CD4-positive, CD25-positive, alpha-beta regulatory T cell (primary cell): ENCODE measurements around the gene IPO8. TPM values are rescaled to one million over a fixed set of nuclear protein-coding genes. Genes with fewer than 3 reads are reported as not detected.

Source experiments
- ATAC-seq, 2 donors: fragments of 150-1000 bp; cut with Tn5 transposase; one replicate each; pipeline ENCODE4 v1.10.0; 2021; ENCODE audit warnings: low read depth in 2 of 2, moderate number of reproducible peaks in 2 of 2, moderate library complexity in 1 of 2
- DNase-seq, 3 donors: peaks; one replicate each; pipeline versions ENCODE4 v3.0.0 to v3.0.0-alpha.2; 2012 to 2022; ENCODE audit warnings: mixed read lengths in 1 of 3
- H3K27ac ChIP-seq: one replicate; pipeline ENCODE4 v1.7.0; 2013; ENCODE audit warnings: mild to moderate bottlenecking, low read length; ENCODE audit not compliant: insufficient read depth, poor library complexity, severe bottlenecking
- H3K27me3 ChIP-seq: one replicate; pipeline ENCODE4 v1.7.0; 2013; ENCODE audit warnings: low read length; ENCODE audit not compliant: control insufficient read depth, insufficient read depth
- H3K36me3 ChIP-seq: one replicate; pipeline ENCODE4 v1.7.0; 2013; ENCODE audit warnings: mild to moderate bottlenecking, low read length, moderate library complexity; ENCODE audit not compliant: control insufficient read depth, insufficient read depth
- H3K4me1 ChIP-seq: 2 replicates; pipeline ENCODE4 v1.7.0; 2013; ENCODE audit warnings: mild to moderate bottlenecking, low read length; ENCODE audit not compliant: insufficient read depth, control insufficient read depth, poor library complexity, severe bottlenecking
- H3K4me3 ChIP-seq: one replicate; pipeline ENCODE4 v1.7.0; 2013; ENCODE audit warnings: low read depth, mild to moderate bottlenecking, low read length, moderate library complexity
- H3K9me3 ChIP-seq, 2 experiments: 1 replicate in 1 of 2; 2 replicates in 1 of 2; pipeline ENCODE4 v1.7.0; 2013; ENCODE audit warnings: low read length in 2 of 2, mild to moderate bottlenecking in 1 of 2, moderate library complexity in 1 of 2; ENCODE audit not compliant: control insufficient read depth in 2 of 2
- H3K27ac Mint-ChIP-seq, 3 donors: one replicate each; pipeline ENCODE4 v1.8.0; 2020 to 2022; ENCODE audit warnings: mild to moderate bottlenecking in 3 of 3, mixed read lengths in 3 of 3, moderate library complexity in 2 of 3
- H3K27me3 Mint-ChIP-seq: one replicate; pipeline ENCODE4 v1.8.0; 2022; ENCODE audit warnings: mild to moderate bottlenecking, mixed read lengths
- H3K36me3 Mint-ChIP-seq: one replicate; pipeline ENCODE4 v1.8.0; 2020; ENCODE audit warnings: mixed read lengths
- H3K4me1 Mint-ChIP-seq, 4 donors: one replicate each; pipeline ENCODE4 v1.8.0; 2020 to 2022; ENCODE audit warnings: mixed read lengths in 4 of 4, mild to moderate bottlenecking in 1 of 4
- H3K4me3 Mint-ChIP-seq, 4 donors: one replicate each; pipeline ENCODE4 v1.8.0; 2020 to 2022; ENCODE audit warnings: mild to moderate bottlenecking in 4 of 4, mixed read lengths in 4 of 4, moderate library complexity in 3 of 4
- H3K9me3 Mint-ChIP-seq, 7 donors: one replicate each; pipeline ENCODE4 v1.8.0; 2020 to 2022; ENCODE audit warnings: mixed read lengths in 7 of 7, mild to moderate bottlenecking in 3 of 7, moderate library complexity in 2 of 7
- polyA plus RNA-seq, 4 donors: library from polyadenylated mRNA; unstranded; fragments of 300-500 nt; fragmentation: Illumina TruSeq; gene quantifications; one replicate each; pipeline ENCODE4 v1.2.3, GENCODE V29; 2021
- total RNA-seq: library from RNA; stranded (reverse); gene quantifications from one replicate; pipeline ENCODE4 v1.2.3, GENCODE V29; 2022

IPO8 gene
- total and polyA plus RNA-seq, 5 donors from 2014 or later = 13.8 to 30.4 (median 18.9) TPM

DNA sequence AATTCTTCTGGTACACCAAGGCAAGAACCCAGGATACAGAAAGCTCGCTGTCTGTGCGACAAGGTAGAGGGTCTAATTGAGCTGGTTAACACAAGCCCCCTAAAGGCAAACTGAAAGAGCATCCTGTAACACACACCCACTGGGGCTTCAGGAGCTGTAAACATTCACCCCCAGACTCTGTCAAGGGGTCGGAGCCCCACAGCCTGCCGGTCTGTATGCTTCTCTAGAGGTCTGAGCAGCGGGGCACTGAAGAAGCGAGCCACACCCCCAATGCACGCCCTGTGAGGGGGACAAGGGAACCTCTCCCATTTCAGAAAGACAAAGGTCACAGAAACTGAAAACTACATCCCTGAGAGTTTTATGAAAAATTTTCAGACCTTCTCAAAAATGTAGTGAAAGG is 1.3 kb upstream of the IPO8 start:
- H3K4me1 ChIP-seq = peaks cover 32% of the 10 kb centered on the region
- no peak overlapping the region for H3K27ac ChIP-seq
- peaks cover 5% of the 10 kb centered on the region for H3K27me3 Mint-ChIP-seq
- ATAC-seq = no peak
- no peak overlapping the region for H3K4me3 ChIP-seq
- no peaks in the 10 kb centered on the region for H3K36me3 Mint-ChIP-seq
- H3K27ac Mint-ChIP-seq = peak overlapping the region in 1 of 3 donors; percentile 4
- H3K9me3 Mint-ChIP-seq = no peaks in the 10 kb centered on the region
- DNase-seq = no peak
- peaks cover 2% of the 10 kb centered on the region for H3K27me3 ChIP-seq
- H3K4me3 Mint-ChIP-seq = peak overlapping the region in 3 of 4 donors; percentile 19 to 86 (median 62)
- peaks cover 15 to 46% (median 31%) of the 10 kb centered on the region in 4 donors for H3K4me1 Mint-ChIP-seq
- no peaks in the 10 kb centered on the region for H3K9me3 ChIP-seq
- no peaks in the 10 kb centered on the region for H3K36me3 ChIP-seq

DNA sequence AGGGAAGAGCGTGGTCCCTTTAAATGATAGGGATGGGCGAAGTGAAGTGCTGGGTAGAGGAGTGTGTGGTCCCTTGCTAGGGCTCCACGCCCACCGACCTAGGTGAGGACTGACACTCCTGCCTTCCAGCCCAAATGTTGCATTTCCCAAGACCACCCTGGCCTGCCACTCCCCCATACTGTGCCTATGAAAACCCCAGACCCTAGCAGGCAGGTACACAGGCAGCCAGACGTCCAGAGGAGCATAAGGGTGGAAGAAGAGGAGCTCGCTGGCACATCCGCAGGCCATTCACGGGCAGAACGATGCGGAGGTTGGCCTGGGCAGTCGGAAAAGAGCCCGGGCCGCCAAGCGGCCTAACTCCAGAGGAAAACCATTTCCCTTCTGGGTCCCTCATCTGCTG is 817 bp upstream of the IPO8 start:
- Histone ChIP-seq H3K4me3 (peak overlapping the region; percentile 93), H3K36me3 (no peaks in the 10 kb centered on the region), H3K27ac (no peak overlapping the region), H3K27me3 (peaks cover 2% of the 10 kb centered on the region), H3K9me3 (no peaks in the 10 kb centered on the region), H3K4me1 (peaks cover 32% of the 10 kb centered on the region)
- peaks cover 15 to 51% (median 34%) of the 10 kb centered on the region in 4 donors for H3K4me1 Mint-ChIP-seq
- DNase-seq (no peak), ATAC-seq (no peak)
- peak overlapping the region; percentile 93 to 95 (median 94) for H3K27ac Mint-ChIP-seq
- H3K27me3 Mint-ChIP-seq = peaks cover 5% of the 10 kb centered on the region
- H3K4me3 Mint-ChIP-seq = peak overlapping the region; percentile 93 to 99 (median 98)
- H3K9me3 Mint-ChIP-seq = no peaks in the 10 kb centered on the region
- H3K36me3 Mint-ChIP-seq = no peaks in the 10 kb centered on the region

DNA sequence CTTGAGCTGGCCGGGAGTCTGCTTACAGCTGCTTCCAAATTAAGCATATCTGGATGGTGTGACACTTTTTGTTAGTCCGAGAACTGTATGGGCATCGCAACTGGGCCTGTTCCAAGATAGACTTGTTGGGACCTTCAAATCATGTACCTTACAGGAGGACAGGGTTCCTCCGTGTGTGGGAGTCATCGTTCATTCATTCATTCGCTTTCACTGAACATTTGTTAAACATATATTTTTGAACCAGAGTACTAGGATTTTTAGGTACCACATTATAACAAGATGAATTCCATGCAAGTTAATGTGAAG is 387 bp upstream of the IPO8 start:
- Mint-ChIP-seq H3K27me3 (peaks cover 5% of the 10 kb centered on the region), H3K36me3 (no peaks in the 10 kb centered on the region), H3K4me3 (peak overlapping the region; percentile 93 to 99 (median 98)), H3K27ac (peak overlapping the region; percentile 93 to 95 (median 94)), H3K9me3 (no peaks in the 10 kb centered on the region), H3K4me1 (peaks cover 15 to 55% (median 37%) of the 10 kb centered on the region in 4 donors)
- H3K9me3 ChIP-seq = no peaks in the 10 kb centered on the region
- ATAC-seq (no peak), DNase-seq (no peak)
- H3K4me1 ChIP-seq = peaks cover 32% of the 10 kb centered on the region
- H3K27me3 ChIP-seq = peaks cover 2% of the 10 kb centered on the region
- peak overlapping the region; percentile 93 for H3K4me3 ChIP-seq
- no peaks in the 10 kb centered on the region for H3K36me3 ChIP-seq
- peak overlapping the region; percentile 71 for H3K27ac ChIP-seq

DNA sequence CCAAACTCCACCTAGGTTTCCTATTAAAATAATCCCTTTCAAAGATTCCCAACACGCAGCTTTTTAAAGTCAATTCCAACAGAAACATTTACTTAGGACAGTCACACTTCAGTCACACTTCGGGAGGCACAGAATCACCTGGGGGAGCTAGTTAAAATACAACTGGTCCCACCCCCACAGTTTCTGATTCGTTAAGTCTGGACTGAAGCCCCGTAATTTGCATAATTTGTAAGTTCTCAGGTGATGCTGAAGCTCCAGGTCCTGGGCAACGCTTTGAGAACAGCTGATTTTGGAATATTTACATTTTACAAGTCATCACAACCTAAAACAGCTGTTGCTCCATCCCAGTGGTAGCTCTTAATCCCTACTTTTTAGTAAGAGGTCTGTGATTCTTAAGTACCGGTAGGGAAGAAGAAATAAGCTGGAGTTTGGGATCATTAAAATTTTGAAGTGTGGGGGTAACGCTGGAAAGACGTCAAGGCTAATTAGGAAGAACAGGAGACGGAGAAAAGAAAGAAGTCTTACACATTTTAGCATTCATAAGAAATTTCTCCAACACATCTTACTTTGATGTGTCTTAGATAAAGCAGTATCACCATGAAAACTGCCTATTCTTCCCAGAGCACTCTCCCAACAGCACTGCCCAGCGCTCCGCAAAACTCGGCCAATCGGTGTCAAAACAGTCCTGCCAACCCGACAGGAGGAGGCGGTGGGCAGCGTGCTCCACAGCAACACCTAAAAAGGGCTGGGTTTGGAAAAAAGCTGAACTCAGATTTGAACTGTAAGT is 1.1 kb downstream of the IPO8 start:
- Histone ChIP-seq H3K9me3 (no peaks in the 10 kb centered on the region), H3K27me3 (peaks cover 2% of the 10 kb centered on the region), H3K4me1 (peaks cover 32% of the 10 kb centered on the region), H3K4me3 (peak overlapping the region; percentile 93), H3K27ac (peak overlapping the region; percentile 71), H3K36me3 (peaks cover 7% of the 10 kb centered on the region)
- ATAC-seq = peak in 1 of 2 donors; percentile 4
- peak in 1 of 3 donors; percentile 26 for DNase-seq
- Mint-ChIP-seq H3K4me1 (peaks cover 25 to 70% (median 42%) of the 10 kb centered on the region in 4 donors), H3K27me3 (peaks cover 5% of the 10 kb centered on the region), H3K27ac (peak overlapping the region; percentile 83 to 94 (median 90)), H3K9me3 (no peaks in the 10 kb centered on the region), H3K4me3 (peak overlapping the region; percentile 93 to 99 (median 98)), H3K36me3 (no peaks in the 10 kb centered on the region)

DNA sequence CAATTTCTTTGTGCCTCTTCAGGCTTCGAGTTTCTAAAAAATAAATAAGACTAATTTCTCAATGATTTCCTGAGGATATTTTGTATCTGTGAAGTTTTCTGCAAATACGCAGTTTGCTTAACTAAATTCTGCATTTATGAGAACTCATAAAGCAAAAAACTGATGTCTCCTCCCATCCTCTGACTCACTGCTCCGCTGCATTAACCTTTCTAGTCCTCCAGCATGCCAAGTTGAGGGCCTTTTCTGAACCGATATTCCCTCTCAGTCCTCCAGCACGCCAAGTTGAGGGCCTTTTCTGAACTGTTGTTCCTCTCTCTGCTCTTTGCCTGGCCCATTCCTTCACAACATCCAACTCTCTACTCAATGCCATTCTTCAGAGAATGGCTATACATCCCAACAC is 3.2 kb downstream of the IPO8 start:
- Mint-ChIP-seq H3K4me3 (peak overlapping the region in 1 of 4 donors; percentile 9), H3K4me1 (peaks cover 23 to 73% (median 50%) of the 10 kb centered on the region in 4 donors), H3K27ac (no peak overlapping the region), H3K9me3 (no peaks in the 10 kb centered on the region), H3K27me3 (no peaks in the 10 kb centered on the region), H3K36me3 (no peaks in the 10 kb centered on the region)
- Histone ChIP-seq H3K36me3 (peaks cover 7% of the 10 kb centered on the region), H3K9me3 (no peaks in the 10 kb centered on the region), H3K4me1 (peaks cover 32% of the 10 kb centered on the region), H3K27me3 (no peaks in the 10 kb centered on the region), H3K27ac (no peak overlapping the region), H3K4me3 (no peak overlapping the region)
- ATAC-seq (no peak), DNase-seq (no peak)

DNA sequence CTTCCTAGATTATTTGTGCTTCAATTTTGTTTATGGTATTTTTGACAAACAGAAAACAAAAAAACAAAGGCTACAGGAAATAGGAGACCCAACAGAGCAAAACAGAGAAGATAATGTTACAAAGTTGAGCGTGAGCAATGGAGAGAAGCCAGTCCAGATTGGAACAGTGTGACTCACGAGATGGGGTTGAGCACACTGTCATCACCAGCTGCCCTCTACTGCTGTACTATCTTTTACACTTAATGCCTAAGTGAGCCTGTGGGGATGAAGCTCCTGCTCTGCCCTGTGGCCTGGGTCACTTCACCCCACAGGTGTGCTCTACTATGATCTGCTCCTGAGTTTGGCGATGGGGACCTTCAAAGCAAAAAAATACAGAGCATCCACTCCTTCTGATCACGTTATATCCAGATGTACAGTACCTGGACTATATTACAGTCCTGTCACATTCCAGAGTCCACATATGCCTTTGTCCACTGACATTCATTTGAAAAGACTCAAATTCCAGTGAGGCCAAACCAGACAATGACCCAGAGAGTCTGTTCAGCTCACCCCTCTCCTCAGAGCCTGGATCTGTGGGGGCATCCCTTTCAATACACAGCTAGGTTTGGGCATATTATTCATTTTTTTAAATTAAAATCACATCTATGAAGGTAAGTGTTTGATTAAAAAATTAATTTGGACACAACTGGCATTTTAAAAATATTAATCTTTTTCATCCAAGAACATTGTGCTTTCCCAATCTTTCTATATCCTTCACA is 4.4 kb downstream of the IPO8 start:
- Mint-ChIP-seq H3K36me3 (no peaks in the 10 kb centered on the region), H3K4me3 (no peak overlapping the region), H3K27me3 (no peaks in the 10 kb centered on the region), H3K27ac (peak overlapping the region in 2 of 3 donors; percentile 49 to 64), H3K9me3 (no peaks in the 10 kb centered on the region), H3K4me1 (peaks cover 25 to 75% (median 52%) of the 10 kb centered on the region in 4 donors)
- ATAC-seq = no peak
- peaks cover 28% of the 10 kb centered on the region for H3K4me1 ChIP-seq
- H3K4me3 ChIP-seq = no peak overlapping the region
- peaks cover 7% of the 10 kb centered on the region for H3K36me3 ChIP-seq
- no peak for DNase-seq
- H3K27ac ChIP-seq = no peak overlapping the region
- no peaks in the 10 kb centered on the region for H3K9me3 ChIP-seq
- H3K27me3 ChIP-seq = no peaks in the 10 kb centered on the region

DNA sequence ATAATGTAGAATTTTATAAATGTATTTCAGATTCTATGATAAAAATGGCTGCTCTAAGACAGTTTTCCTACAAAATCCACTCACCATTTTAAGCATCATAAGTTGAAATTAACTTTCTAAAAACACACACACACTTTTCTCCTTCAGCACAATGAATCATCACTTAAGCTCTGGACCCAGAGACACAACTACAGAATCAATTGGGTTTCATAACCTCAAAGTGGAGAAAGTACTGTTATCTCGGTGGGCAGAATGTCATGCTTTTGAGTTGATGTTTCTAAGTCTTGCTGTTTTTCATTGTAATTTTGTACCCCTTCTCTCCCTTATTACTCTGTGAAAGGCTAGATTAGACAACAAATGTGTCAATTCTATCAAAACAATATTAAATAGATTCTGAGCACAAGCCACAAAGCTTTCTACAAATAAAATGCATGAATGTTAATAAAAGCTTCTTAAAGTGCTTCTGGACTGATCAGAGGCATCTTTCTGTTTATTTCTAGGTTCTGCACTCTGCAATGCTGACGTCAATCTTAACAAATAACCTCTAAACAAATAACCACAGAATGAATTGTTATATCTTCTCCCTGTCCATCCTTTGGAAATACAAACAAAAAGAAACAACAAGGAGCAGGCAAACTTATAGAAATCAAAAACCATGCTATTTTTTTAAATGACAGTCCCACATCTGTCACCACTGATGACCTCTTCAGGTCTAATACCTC is 8.2 kb downstream of the IPO8 start:
- Histone ChIP-seq H3K4me3 (no peak overlapping the region), H3K4me1 (no peaks in the 10 kb centered on the region), H3K9me3 (no peaks in the 10 kb centered on the region), H3K27ac (no peak overlapping the region), H3K36me3 (peaks cover 29% of the 10 kb centered on the region), H3K27me3 (no peaks in the 10 kb centered on the region)
- Mint-ChIP-seq H3K4me1 (peaks cover 17 to 44% (median 32%) of the 10 kb centered on the region in 4 donors), H3K27ac (no peak overlapping the region), H3K4me3 (no peak overlapping the region), H3K27me3 (no peaks in the 10 kb centered on the region), H3K36me3 (peaks cover 16% of the 10 kb centered on the region), H3K9me3 (no peaks in the 10 kb centered on the region)
- DNase-seq (no peak), ATAC-seq (no peak)
